ENCODE measurements around the gene BPIFB3.

The BPIFB3 gene

DNA sequence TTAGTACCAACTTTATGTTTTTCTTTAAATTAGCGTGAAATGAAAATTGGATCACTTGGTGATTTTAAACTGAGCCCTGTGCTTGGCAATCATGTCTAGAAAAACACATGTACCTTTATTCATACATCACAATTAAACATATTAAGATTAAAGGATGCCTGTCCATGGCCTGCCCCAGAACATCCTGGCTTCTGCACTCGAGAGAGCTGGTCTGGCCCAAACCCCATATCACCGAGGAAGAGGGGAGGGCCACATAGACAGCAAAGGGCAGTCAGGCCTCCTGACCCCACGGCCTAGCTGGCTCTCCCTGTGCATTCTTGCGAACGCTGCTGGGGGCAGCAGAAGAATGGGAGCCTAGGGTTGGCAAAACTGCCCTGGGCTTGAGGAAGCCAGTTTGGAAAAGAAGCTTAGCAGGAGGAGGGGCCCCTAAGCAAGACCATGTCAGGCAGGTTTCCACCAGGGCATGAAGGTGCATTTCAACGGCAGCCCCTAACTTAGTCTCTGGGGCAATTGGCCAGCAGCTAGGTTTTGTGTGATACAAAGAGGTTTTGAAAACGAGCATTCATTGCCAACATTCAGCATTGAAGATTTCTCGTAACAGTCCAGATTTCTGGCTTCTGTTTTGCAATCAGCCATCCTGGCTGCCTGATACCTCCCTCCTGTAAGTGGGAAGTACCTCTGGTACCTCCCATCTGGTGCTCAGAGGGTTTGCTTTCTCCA, 8.6 kb downstream of the BPIFB3 start:
- no peak for DNase-seq (ENCODE audit: low spot score)

DNA sequence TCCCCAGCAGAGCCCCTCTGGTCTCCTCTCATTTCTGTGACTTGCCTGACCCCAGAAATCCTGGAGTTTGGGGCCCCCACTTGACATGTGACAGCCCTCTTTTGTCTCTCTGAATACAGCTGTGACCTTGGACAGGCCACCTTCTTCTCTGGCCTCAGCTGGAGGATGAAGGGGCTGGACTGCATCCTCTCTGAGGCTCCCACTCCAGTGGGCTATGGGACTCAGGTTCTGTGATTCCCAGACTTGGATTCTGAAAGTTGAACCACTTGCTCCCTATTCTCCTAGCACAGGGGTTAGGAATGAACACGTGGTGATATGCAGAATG, 9.1 kb downstream of the BPIFB3 start:
- DNase-seq (ENCODE audit: low spot score) = no peak

DNA sequence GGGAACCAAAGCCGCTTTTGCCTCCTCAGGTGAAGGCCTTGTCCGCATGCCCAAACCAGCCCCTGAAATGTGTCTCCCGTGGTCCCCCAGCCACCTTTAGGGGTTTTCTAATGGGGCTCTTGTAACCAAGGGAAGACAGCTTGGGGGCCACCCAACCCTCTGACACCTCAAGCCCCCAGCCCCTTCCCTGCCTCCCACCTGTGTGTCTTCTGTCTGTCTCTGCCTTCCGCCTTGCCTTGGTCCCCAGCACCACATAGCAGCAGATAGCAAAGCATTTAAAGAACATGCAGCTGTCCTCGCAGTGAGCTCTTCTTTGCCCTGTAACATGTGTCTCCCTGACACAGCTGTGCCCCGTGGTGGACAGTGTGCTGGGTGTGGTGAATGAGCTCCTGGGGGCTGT, 9.6 kb downstream of the BPIFB3 start:
- DNase-seq (ENCODE audit: low spot score) = no peak

GRCh38 chr20:33064572-33065287, 11.0 kb downstream of the BPIFB3 start:
- DNase-seq (ENCODE audit: low spot score) = no peak

- no peak for DNase-seq (ENCODE audit: low spot score)
These were observed 12.1 kb downstream of the BPIFB3 start for GRCh38 chr20:33065785-33066184.

- no peak for DNase-seq (ENCODE audit: low spot score)
These were observed 14.1 kb downstream of the BPIFB3 start for GRCh38 chr20:33067806-33068205.

- DNase-seq (ENCODE audit: low spot score) = no peak
These were observed 14.7 kb downstream of the BPIFB3 start for GRCh38 chr20:33068251-33068939.

DNA sequence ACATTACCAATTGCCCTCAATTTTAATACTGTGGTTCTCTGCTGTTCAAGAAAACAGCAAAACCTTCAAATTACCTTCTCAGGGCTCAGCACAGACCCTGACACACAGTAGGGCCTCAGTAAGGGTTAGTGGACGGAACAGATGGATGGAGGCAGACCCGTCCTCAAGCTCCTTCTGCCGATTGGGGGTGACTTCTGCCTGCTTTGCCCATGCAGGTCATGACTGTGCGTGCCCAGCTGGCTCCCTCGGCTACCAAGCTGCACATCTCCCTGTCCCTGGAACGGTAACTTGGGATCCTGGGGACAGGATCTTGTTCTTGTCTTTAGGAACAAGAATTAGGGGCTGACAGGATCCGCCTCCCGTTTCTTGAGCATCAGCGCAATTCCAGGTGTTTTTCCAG, 16.0 kb downstream of the BPIFB3 start:
- no peak for DNase-seq (ENCODE audit: low spot score)

DNA sequence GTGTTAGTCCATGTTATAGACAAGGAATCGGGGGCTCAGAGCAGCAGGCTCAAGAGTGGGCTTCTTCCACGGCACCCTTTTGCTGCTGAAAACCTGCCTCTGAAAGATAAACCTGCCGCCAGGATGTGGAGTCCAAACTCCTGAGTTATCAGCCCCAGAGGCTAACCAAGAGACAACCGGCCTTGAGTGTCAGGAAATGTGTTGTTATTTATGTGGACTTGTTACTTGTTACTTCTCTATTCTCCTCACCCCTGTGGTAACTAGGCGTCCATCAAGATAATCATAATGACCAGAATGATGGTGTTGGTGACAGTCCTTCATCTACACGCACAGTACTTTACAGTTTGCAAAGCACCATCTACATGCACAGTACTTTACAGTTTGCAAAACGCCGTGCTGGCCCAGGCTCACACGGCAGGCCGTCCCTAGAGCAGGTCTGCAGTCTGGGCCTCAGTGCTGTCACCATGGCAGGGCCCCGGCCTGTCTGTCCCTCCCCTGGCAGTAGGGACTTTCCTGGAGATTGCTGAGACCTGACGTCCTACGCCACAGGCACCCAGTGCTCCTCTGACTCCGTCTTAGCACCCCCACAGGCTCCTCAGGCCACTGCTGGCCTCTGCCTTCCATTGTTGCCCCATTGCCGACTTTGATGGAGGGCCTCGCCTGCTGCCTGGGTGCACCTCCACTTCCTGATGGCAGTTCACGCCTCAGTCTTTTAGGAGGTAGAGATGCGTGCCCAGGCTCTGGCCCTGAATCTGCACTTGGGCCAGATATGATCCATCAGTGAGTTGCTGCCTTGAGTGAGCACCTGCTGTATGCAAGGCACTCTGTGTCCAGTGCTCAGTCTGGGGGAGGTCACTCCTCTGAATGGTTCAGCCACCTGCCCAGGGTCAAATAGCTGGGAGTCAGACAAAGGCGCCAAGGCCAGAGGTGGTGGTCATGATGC, 16.7 kb downstream of the BPIFB3 start:
- no peak for DNase-seq (ENCODE audit: low spot score)

GRCh38 chr20:33071198-33071597, 17.5 kb downstream of the BPIFB3 start:
- DNase-seq (ENCODE audit: low spot score) = no peak

DNA sequence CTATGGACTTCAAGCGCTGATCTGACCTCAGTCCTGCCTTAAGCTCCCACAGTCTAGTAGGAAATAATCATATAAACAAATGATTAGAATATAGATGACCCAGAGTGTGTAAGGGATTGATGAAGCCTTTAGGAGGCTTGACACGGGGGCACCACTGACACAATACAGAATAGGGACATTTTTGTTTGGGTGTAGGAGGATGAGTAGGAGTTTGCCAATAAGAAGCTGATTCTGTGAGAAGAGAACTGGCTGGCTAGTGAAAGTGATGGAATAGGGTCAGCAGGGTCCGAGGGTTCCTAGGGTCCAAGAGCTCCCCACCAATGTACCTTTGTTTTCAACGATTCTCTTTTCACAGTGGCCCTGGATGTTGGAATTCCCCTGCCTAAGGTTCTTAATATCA, 18.7 kb downstream of the BPIFB3 start:
- DNase-seq (ENCODE audit: low spot score) = no peak

DNA sequence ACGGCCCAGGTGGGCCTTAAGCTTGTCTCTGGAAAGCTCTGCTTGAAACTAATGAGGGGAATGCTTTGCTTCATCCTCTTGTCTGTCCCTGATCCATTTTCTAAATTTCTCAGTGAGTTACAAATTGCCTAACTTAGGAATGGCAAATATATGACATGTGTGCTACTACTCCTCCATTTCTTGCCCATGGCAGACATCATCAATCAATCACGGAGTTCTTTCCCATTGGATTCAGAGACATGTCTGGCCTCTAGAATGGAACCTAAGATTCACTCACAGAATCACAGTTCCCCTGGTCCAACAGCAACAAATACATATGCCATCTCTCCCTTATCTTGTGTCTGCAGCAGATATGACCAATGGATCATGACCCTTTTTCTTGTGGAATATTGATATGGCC, 19.1 kb downstream of the BPIFB3 start:
- DNase-seq (ENCODE audit: low spot score) = no peak

DNA sequence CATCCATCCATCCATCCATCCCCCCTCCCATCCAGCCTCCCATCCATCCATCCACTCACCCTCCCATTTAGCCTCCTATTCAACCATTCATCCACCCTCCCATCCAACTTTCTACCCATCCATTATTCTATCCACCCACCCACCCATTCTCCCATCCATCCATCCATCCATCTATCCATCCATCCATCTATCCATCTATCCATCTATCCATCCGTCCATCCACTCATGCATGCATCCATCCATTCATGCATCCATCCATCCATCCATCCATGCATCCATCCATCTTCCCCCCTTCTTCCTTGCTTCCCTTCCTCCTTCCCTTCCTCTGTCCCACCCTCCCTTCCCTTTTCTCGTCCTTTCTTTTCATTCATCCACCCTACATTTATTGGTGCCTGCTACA, 21.0 kb downstream of the BPIFB3 start:
- no peak for DNase-seq (ENCODE audit: low spot score)

- DNase-seq (ENCODE audit: low spot score) = no peak
These were observed 21.6 kb downstream of the BPIFB3 start for GRCh38 chr20:33075281-33075680.

DNA sequence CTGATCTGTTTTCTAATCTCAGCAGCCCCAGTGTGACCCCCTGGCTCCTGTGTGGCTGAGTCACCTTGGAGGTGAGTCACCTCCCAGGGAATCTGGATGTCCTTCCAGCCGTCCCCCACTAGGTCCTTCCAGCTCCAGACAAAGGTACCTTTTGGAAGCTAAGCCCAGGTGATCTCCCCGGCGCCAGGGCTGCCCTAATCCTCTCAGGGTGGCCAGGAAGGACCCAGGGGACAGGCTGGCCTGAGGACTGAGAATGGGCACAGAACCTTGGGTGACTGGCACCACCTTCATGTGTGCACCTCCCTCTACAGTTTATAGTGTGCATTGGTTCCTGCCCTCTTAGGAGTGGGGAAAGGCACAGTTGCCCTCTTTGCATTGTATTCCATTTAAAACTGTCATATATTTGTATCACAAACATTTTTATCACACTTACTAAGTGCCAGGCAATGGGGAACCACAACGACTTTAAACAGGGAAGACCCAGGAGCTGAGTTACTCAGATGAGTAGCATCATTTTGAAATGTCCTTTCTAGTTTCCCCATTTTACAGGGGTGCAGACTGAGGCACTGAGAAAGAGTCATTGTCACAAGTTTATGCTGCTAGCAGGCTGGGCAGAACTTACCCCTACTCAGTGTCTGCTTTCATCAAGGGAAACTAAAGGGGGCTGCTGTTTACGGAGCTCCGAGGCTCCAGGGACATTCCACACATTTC, 23.1 kb downstream of the BPIFB3 start:
- DNase-seq (ENCODE audit: low spot score) = no peak

DNA sequence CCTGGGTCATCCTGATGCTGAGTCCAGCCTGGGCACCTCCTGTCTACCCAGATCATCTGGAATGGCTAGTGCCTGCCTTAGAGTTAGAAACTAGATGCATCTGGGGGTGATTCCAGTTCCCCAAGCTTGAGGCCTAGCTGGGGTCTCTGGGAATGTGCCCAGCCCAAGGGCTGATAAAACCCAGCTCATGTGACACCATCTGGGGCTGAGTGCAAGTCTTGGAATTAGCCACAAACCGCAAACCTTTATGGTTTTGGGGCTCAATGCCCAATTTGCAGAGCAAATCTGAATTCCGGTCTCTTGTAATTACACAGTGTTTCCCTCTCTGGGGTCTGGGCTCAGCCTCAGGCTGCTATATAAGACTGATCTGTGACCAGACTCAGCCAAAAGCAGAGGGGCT, 25.6 kb downstream of the BPIFB3 start, which contains the start of gene BPIFB4:
Gene BPIFB4 (plus strand): TSS at position 385 of the 400 bp plus-strand sequence. CDS start 1,884 bp downstream, outside the sequence.
- DNase-seq (ENCODE audit: low spot score) = no peak

GRCh38 chr20:33081411-33082154, 27.9 kb downstream of the BPIFB3 start:
- DNase-seq (ENCODE audit: low spot score) = no peak

DNA sequence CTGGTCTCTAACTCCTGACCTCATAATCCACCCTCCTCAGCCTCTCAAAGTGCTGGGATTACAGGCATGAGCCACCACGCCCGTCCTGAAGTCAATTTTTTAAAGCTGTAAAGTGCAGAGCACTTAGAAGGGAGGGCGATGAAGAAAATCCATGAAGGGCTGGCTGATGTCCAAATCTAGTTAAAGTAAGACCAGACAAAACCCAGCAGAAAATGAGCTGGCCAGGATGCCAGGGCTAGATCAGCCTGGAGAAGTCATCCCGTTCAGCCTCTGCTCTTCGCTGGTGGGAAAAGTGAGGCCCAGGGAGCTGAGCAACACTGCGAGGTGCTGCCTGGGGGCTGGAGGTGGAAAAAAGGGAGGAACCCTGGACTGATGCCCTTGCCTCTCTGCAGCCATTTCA, 28.8 kb downstream of the BPIFB3 start:
- DNase-seq (ENCODE audit: low spot score) = no peak

DNA sequence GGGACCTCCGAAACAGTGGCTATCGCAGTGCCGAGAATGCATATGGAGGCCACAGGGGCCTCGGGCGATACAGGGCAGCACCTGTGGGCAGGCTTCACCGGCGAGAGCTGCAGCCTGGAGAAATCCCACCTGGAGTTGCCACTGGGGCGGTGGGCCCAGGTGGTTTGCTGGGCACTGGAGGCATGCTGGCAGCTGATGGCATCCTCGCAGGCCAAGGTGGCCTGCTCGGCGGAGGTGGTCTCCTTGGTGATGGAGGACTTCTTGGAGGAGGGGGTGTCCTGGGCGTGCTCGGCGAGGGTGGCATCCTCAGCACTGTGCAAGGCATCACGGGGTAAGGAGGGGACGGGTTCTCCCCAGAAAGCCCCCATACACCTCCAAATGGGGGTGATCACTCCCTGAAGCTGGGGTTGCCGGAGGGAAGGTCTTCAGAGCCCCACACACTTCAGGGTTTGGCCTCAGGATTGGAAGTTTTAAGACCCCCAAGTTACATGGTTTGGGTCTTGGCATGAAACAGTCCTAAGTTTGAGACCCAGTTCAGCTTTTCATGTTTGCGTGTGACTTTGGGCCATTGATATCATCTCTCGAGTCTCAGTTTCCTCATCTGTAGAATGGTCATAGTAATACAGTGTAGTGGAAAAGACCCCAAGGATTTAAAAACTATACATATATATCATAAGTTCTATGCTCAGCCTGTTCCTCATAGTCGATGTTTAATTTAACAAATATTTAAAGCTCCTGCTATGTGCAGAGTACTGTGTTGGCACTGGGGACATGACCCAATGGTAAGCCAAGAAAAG, 30.0 kb downstream of the BPIFB3 start:
- no peak for DNase-seq (ENCODE audit: low spot score)

DNA sequence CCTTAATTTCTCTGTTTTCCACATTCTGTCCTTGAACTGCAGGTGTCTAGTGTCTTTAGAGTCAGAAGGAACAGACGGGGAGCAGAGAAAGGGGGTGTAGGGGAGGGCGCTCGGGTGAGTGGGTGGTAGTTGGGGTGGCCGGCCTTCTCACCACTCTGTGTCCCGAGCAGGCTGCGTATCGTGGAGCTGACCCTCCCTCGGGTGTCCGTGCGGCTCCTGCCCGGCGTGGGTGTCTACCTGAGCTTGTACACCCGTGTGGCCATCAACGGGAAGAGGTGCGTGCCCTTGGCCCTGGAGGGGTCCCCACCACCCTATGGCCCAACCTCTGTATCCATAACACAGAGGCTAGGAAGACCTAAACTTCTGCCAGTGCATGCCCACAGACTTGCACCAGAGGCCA, 31.0 kb downstream of the BPIFB3 start:
- DNase-seq (ENCODE audit: low spot score) = no peak

Data from germinal center (tissue), 1 donor.